DOHH2 (cell line): ENCODE data around the gene CXCR5.

ENCODE experiments used
- H3F3A ChIP-seq: fragments of 200-600 bp; sonication (generic), shearing (Covaris generic); 2 replicates; pipeline ENCODE4 v1.6.0; 2016; ENCODE audit warnings: antibody characterized with exemption, mild to moderate bottlenecking; ENCODE audit not compliant: control insufficient read depth, insufficient read depth
- H3K27ac ChIP-seq: fragments of 200-600 bp; sonication (generic); 2 replicates; pipeline ENCODE4 v1.5.1; 2014; ENCODE audit warnings: low read depth, mild to moderate bottlenecking, low read length, moderate library complexity
- H3K27me3 ChIP-seq: fragments of 200-600 bp; sonication (generic); 2 replicates; pipeline ENCODE4 v1.6.1; 2014; ENCODE audit warnings: mild to moderate bottlenecking, low read length, mixed read lengths; ENCODE audit not compliant: control insufficient read depth
- H3K36me3 ChIP-seq: fragments of 200-600 bp; sonication (generic); 2 replicates; pipeline ENCODE4 v1.6.1; 2014; ENCODE audit warnings: mild to moderate bottlenecking, low read length, moderate library complexity, mixed read lengths; ENCODE audit not compliant: control insufficient read depth
- H3K4me1 ChIP-seq: fragments of 200-600 bp; sonication (generic); 2 replicates; pipeline ENCODE4 v1.6.1; 2014; ENCODE audit warnings: mild to moderate bottlenecking, low read length, mixed read lengths; ENCODE audit not compliant: control insufficient read depth
- H3K4me2 ChIP-seq: fragments of 200-600 bp; sonication (generic); 2 replicates; pipeline ENCODE4 v1.6.0; 2014; ENCODE audit warnings: mild to moderate bottlenecking, low read length, moderate library complexity
- H3K4me3 ChIP-seq: fragments of 200-600 bp; sonication (generic); 2 replicates; pipeline ENCODE4 v1.5.1; 2014; ENCODE audit warnings: mild to moderate bottlenecking, low read length, mixed read lengths
- H3K79me2 ChIP-seq: fragments of 200-600 bp; sonication (generic); 2 replicates; pipeline ENCODE4 v1.6.1; 2014; ENCODE audit warnings: mild to moderate bottlenecking, low read length, mixed read lengths; ENCODE audit not compliant: control insufficient read depth
- H3K9me2 ChIP-seq: fragments of 200-600 bp; sonication (generic); replicated peaks from 2 replicates; pipeline ENCODE4 v1.6.1; 2014; ENCODE audit warnings: mild to moderate bottlenecking, low read length, mixed read lengths; ENCODE audit not compliant: control insufficient read depth
- H3K9me3 ChIP-seq: fragments of 200-600 bp; sonication (generic); 2 replicates; pipeline ENCODE4 v1.6.1; 2014; ENCODE audit warnings: antibody characterized with exemption, low read length, mixed read lengths; ENCODE audit not compliant: control insufficient read depth, insufficient read depth
- H4K20me1 ChIP-seq: fragments of 200-600 bp; sonication (generic); 2 replicates; pipeline ENCODE4 v1.6.0; 2014; ENCODE audit warnings: low read depth, mild to moderate bottlenecking, antibody characterized with exemption, low read length, moderate library complexity; ENCODE audit not compliant: control insufficient read depth, insufficient read depth
- EZH2phosphoT487 ChIP-seq: fragments of 200-600 bp; sonication (generic); IDR thresholded peaks from 2 replicates; pipeline ENCODE4 v1.6.1; 2017; ENCODE audit warnings: borderline replicate concordance, mild to moderate bottlenecking, antibody characterized with exemption, low read length, moderate library complexity, mixed read lengths
- TF ChIP-seq, protein P1 (sequence below): fragments of 200-600 bp; sonication (generic); IDR thresholded peaks from one replicate; pipeline ENCODE4 v1.5.1; 2014; ENCODE audit warnings: antibody characterized with exemption, mild to moderate bottlenecking, low read depth, low read length; ENCODE audit not compliant: poor library complexity, severe bottlenecking

Gene CXCR5

DNA sequence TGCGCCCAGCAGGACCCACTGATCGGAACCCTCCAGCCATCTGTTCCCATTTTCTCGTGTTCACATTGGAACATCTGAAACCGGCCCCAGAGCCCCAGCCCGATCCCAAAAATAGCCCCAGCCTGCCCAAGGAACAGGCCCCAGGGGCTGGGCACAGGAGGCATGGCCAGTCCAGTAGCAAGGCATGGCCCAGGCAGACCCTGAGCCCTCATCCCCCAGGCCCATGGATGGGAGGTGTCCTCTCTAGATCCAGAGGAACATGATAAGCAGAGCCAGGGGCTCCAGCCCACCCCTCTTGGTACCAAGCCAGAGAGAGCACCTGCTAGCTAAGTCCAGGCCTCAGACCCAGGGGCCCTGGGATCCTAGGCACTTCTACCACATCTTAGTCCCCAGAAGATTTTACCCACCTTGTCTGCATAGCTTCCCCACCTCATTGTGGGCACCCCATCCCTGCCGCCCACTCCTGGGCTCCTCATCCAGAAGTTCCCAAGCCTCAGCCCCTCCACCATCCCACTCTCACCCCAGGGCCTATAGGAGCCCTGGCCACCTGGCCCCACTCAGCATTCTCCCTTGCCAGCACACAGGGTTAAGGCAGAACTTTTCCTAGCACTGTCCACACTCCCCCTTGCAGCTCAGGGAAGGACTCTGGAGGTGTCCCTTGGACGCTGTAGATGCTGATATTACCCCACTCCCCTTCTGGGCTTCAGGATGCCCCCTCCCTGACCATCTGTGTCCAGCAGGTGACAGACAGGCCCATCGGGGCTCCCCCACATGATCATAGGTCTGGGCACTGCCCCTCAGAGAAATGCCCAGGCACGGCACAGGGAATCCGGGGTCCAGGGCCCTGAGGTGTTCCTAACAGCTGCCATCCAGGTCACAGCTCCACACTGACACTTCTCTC lies 32.5 kb downstream of the CXCR5 start:
- peaks cover 85% of the 10 kb centered on the region for H3K4me1 ChIP-seq
- no peaks in the 10 kb centered on the region for H3K9me3 ChIP-seq
- TF ChIP-seq, protein P1, sequence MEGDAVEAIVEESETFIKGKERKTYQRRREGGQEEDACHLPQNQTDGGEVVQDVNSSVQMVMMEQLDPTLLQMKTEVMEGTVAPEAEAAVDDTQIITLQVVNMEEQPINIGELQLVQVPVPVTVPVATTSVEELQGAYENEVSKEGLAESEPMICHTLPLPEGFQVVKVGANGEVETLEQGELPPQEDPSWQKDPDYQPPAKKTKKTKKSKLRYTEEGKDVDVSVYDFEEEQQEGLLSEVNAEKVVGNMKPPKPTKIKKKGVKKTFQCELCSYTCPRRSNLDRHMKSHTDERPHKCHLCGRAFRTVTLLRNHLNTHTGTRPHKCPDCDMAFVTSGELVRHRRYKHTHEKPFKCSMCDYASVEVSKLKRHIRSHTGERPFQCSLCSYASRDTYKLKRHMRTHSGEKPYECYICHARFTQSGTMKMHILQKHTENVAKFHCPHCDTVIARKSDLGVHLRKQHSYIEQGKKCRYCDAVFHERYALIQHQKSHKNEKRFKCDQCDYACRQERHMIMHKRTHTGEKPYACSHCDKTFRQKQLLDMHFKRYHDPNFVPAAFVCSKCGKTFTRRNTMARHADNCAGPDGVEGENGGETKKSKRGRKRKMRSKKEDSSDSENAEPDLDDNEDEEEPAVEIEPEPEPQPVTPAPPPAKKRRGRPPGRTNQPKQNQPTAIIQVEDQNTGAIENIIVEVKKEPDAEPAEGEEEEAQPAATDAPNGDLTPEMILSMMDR = no peak
- TF ChIP-seq EZH2phosphoT487 = no peak
- H3F3A ChIP-seq = peaks cover 20% of the 10 kb centered on the region
- no peaks in the 10 kb centered on the region for H3K9me2 ChIP-seq
- H3K36me3 ChIP-seq = no peaks in the 10 kb centered on the region
- H4K20me1 ChIP-seq = no peaks in the 10 kb centered on the region
- H3K27me3 ChIP-seq = no peaks in the 10 kb centered on the region
- H3K4me2 ChIP-seq = peak overlapping the region; percentile 91
- peak overlapping the region; percentile 84 for H3K27ac ChIP-seq
- H3K79me2 ChIP-seq = peaks cover 66% of the 10 kb centered on the region
- peak overlapping the region; percentile 61; the same call in 1 of the 2 replicates for H3K4me3 ChIP-seq

DNA sequence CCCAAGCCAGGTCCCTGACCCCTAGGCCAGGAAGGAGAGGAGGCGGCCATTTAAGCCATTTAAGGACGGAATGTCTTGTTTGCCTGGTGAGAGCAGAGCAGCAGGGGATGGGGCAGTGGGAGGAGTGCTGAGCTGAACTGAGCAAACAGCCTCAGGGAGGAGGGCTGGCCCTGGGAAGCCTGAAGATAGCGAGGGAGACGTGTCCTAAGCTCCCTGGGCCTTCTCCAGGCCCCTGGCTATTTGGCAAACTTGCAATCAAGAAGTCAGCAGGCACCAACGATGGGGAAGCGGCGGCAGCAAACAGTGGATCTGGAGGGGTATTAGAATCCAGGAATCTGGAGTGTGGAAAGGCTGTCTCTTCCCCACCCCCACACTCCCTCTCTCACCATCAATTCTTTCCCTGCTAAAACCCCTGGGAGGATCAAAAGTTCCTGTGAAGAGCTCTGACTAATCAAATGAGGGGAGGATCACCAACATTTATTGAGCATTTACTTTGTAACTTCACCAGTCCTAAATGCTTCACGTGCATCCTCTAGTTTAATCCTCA lies 33.2 kb downstream of the CXCR5 start:
- Histone ChIP-seq H4K20me1 (no peaks in the 10 kb centered on the region), H3K36me3 (no peaks in the 10 kb centered on the region), H3K27me3 (no peaks in the 10 kb centered on the region), H3K4me1 (peaks cover 78% of the 10 kb centered on the region), H3K27ac (no peak overlapping the region), H3K4me3 (no peak overlapping the region), H3F3A (peaks cover 20% of the 10 kb centered on the region), H3K9me2 (no peaks in the 10 kb centered on the region), H3K9me3 (no peaks in the 10 kb centered on the region), H3K79me2 (peaks cover 66% of the 10 kb centered on the region), H3K4me2 (no peak overlapping the region)
- TF ChIP-seq EZH2phosphoT487 = no peak
- TF ChIP-seq, protein P1 = no peak

DNA sequence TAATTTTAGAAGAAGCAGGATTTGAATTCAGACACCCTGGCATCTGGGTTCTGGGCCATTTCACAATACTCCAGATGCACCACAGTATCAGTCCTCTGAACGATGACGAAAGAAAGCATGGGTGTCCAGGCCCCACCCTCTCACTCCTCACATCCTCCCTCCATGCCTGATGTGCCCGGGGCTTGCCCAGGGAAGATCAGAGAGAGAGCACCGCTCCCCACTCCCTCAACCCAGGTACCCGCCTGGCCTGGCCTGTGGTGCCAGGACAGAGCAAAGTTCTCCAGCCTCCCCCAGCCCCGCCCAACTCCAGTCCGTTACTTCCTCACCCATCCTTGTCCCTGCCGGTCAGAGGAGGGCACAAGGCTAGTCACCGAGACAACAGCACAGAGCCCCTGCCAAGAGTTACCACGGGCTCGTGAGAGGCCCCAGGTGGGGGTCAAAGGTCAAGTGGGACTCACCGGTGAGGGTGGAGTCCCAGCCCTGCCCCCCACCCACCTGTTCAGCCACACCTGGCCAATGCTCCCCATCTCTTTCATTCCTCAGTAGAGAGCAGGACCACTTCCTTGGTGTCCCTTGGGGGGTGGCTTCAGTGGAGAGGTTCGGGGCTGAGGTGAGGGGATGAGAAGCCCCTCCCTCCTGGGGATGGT lies 33.9 kb downstream of the CXCR5 start:
- Histone ChIP-seq H3F3A (peaks cover 17% of the 10 kb centered on the region), H3K9me3 (no peaks in the 10 kb centered on the region), H3K4me2 (no peak overlapping the region), H3K9me2 (no peaks in the 10 kb centered on the region), H3K4me1 (peaks cover 72% of the 10 kb centered on the region), H3K4me3 (no peak overlapping the region), H3K27me3 (no peaks in the 10 kb centered on the region), H4K20me1 (no peaks in the 10 kb centered on the region), H3K27ac (no peak overlapping the region), H3K36me3 (no peaks in the 10 kb centered on the region), H3K79me2 (peaks cover 68% of the 10 kb centered on the region)
- TF ChIP-seq EZH2phosphoT487 = no peak
- TF ChIP-seq, protein P1 = no peak
